ENCODE results near the gene FBXL15.

- TF ChIP-seq SUZ12 (IDR thresholded peaks at IDR 0.05; ENCODE audit: extremely low read depth, insufficient read depth, insufficient read length), result no peak
- TF ChIP-seq ZNF274 (IDR thresholded peaks at IDR 0.05; ENCODE audit: low read depth, low read length), result no peak
- TF ChIP-seq YY1 (IDR thresholded peaks at IDR 0.05; ENCODE audit: insufficient read depth, insufficient read length), result no peak
These were observed 18.7 kb upstream of the FBXL15 start for GRCh38 chr10:102401735-102402511.
